Panc1 (cell line): ENCODE results near the gene SLC44A1. TPM values are rescaled to one million over a fixed set of nuclear protein-coding genes. Genes with fewer than 3 reads are reported as not detected.

Experiments
- ATAC-seq: fragments of 200-7000 bp; cut with Tn5 transposase; 2 replicates; pipeline ENCODE4 v1.9.1; 2020; ENCODE audit warnings: mild to moderate bottlenecking, moderate library complexity
- BruUV-seq: library from RNA; stranded (reverse); fragments of 400-500 nt; replicated peaks from 2 replicates; lab custom pipeline; 2021; lab: Mats Ljungman, UMichigan
- CTCF ChIA-PET: fragments of 300-600 bp; sonication (Branson Sonifier 250); formaldehyde crosslinking; loops from one replicate; lab custom pipeline; 2022; ENCODE audit warnings: antibody characterized with exemption; lab: Charles Lee
- POLR2A ChIA-PET: fragments of 300-600 bp; sonication (Branson Sonifier 250); formaldehyde crosslinking; loops from one replicate; lab custom pipeline; 2022; ENCODE audit warnings: antibody characterized with exemption; lab: Charles Lee
- DNase-seq: peaks from one replicate; pipeline ENCODE4 v3.0.0-alpha.2; 2010; ENCODE audit warnings: low read depth, low spot score
- H3K27ac ChIP-seq: 2 replicates; pipeline ENCODE4 v1.5.1; 2011; ENCODE audit warnings: mild to moderate bottlenecking, low read length, inconsistent platforms
- H3K27me3 ChIP-seq: fragments of 200-500 bp; sonication (Bioruptor generic); 2 replicates; pipeline ENCODE4 v1.6.0; 2014; ENCODE audit warnings: low read length, inconsistent platforms; ENCODE audit not compliant: control insufficient read depth, insufficient read depth
- H3K36me3 ChIP-seq: fragments of 200-500 bp; sonication (Bioruptor generic); 2 replicates; pipeline ENCODE4 v1.5.1; 2014; ENCODE audit warnings: inconsistent platforms, mild to moderate bottlenecking, low read length, moderate library complexity; ENCODE audit not compliant: control insufficient read depth, insufficient read depth
- H3K4me1 ChIP-seq: 2 replicates; pipeline ENCODE4 v1.5.1; 2011; ENCODE audit warnings: inconsistent platforms, mild to moderate bottlenecking, low read length, moderate library complexity; ENCODE audit not compliant: control insufficient read depth, insufficient read depth
- H3K4me3 ChIP-seq, 2 experiments: 2 replicates each; pipeline ENCODE4 v1.5.1; 2011 to 2012; ENCODE audit warnings: low read depth in 2 of 2, low read length in 2 of 2, mild to moderate bottlenecking in 2 of 2, inconsistent platforms in 1 of 2, moderate library complexity in 1 of 2
- H3K9me3 ChIP-seq: fragments of 200-500 bp; sonication (Bioruptor generic); 2 replicates; pipeline ENCODE4 v1.5.1; 2014; ENCODE audit warnings: low read depth, mild to moderate bottlenecking, inconsistent platforms, low read length, moderate library complexity; ENCODE audit not compliant: control insufficient read depth, insufficient read depth
- CTCF ChIP-seq: fragments of 450-650 bp; IDR thresholded peaks from 2 replicates; pipeline ENCODE4 v1.5.1; 2017; ENCODE audit warnings: mild to moderate bottlenecking
- POLR2AphosphoS5 ChIP-seq: IDR thresholded peaks from 2 replicates; pipeline ENCODE4 v1.6.1; 2012; ENCODE audit warnings: mild to moderate bottlenecking, low read depth, low read length, moderate library complexity
- SIN3A ChIP-seq: IDR thresholded peaks from 2 replicates; pipeline ENCODE4 v1.6.1; 2012; ENCODE audit warnings: low read depth, mild to moderate bottlenecking, low read length, moderate library complexity, borderline replicate concordance; ENCODE audit not compliant: insufficient read depth
- TCF7L2 ChIP-seq: IDR thresholded peaks from 2 replicates; pipeline ENCODE4 v1.6.1; 2011; ENCODE audit warnings: mild to moderate bottlenecking, low read depth, low read length, inconsistent platforms
- in situ Hi-C: cut with HindIII; loops from 2 replicates; pipeline ENCODE4 v1.10.0; 2016; ENCODE audit warnings: low sequenced_read_pairs, low pct_unique_long_range_greater_than_20kb
- intact Hi-C: fragments of 100-400 bp; cut with micrococcal nuclease; formaldehyde crosslinking; loops from one replicate; pipeline ENCODE4 v1.10.0; 2022; ENCODE audit not compliant: unreplicated experiment
- total RNA-seq: library from RNA; stranded (reverse); gene quantifications from one replicate; pipeline ENCODE4 v1.2.1, GENCODE V29; 2021; ENCODE audit not compliant: unreplicated experiment
- TF ChIP-seq, protein P1 (sequence below), 2 experiments: IDR thresholded peaks; 2 replicates each; pipeline ENCODE4 v1.6.1; 2011 to 2012; ENCODE audit warnings: low read depth in 2 of 2, control low read depth in 1 of 2, low read length in 1 of 2, mild to moderate bottlenecking in 1 of 2, moderate library complexity in 1 of 2; ENCODE audit not compliant: insufficient read depth in 1 of 2

Gene SLC44A1
- total RNA-seq, 1 experiment from 2014 or later, result 8.7 TPM

GRCh38 chr9:105416840-105417239, 172.4 kb downstream of the SLC44A1 start:
- ATAC-seq (no peak), DNase-seq (no peak)
- no peaks in the 10 kb centered on the region for H3K9me3 ChIP-seq
- H3K4me1 ChIP-seq, result no peaks in the 10 kb centered on the region
- TF ChIP-seq CTCF (no peak), POLR2AphosphoS5 (no peak), TCF7L2 (no peak), SIN3A (no peak)
- TF ChIP-seq, protein P1, sequence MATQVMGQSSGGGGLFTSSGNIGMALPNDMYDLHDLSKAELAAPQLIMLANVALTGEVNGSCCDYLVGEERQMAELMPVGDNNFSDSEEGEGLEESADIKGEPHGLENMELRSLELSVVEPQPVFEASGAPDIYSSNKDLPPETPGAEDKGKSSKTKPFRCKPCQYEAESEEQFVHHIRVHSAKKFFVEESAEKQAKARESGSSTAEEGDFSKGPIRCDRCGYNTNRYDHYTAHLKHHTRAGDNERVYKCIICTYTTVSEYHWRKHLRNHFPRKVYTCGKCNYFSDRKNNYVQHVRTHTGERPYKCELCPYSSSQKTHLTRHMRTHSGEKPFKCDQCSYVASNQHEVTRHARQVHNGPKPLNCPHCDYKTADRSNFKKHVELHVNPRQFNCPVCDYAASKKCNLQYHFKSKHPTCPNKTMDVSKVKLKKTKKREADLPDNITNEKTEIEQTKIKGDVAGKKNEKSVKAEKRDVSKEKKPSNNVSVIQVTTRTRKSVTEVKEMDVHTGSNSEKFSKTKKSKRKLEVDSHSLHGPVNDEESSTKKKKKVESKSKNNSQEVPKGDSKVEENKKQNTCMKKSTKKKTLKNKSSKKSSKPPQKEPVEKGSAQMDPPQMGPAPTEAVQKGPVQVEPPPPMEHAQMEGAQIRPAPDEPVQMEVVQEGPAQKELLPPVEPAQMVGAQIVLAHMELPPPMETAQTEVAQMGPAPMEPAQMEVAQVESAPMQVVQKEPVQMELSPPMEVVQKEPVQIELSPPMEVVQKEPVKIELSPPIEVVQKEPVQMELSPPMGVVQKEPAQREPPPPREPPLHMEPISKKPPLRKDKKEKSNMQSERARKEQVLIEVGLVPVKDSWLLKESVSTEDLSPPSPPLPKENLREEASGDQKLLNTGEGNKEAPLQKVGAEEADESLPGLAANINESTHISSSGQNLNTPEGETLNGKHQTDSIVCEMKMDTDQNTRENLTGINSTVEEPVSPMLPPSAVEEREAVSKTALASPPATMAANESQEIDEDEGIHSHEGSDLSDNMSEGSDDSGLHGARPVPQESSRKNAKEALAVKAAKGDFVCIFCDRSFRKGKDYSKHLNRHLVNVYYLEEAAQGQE (IDR thresholded peaks at IDR 0.05; ENCODE audit: insufficient read depth in 1 of 2, low read depth in 2 of 2, low read length in 1 of 2), result no peak
- CTCF ChIA-PET, result no interaction called here
- POLR2A ChIA-PET, result no interaction called here
- no peaks in the 10 kb centered on the region for H3K36me3 ChIP-seq
- no peak overlapping the region for H3K4me3 ChIP-seq
- no TSS peak for BruUV-seq
- intact Hi-C loops (loop anchor here (5.0 to 10.0 kb wide), 2 partner anchors 172 to 555 kb away; partner anchors contain the start of gene SLC44A1), in situ Hi-C loops (no loop called here)
- H3K27ac ChIP-seq, result no peak overlapping the region
- H3K27me3 ChIP-seq, result no peaks in the 10 kb centered on the region

DNA sequence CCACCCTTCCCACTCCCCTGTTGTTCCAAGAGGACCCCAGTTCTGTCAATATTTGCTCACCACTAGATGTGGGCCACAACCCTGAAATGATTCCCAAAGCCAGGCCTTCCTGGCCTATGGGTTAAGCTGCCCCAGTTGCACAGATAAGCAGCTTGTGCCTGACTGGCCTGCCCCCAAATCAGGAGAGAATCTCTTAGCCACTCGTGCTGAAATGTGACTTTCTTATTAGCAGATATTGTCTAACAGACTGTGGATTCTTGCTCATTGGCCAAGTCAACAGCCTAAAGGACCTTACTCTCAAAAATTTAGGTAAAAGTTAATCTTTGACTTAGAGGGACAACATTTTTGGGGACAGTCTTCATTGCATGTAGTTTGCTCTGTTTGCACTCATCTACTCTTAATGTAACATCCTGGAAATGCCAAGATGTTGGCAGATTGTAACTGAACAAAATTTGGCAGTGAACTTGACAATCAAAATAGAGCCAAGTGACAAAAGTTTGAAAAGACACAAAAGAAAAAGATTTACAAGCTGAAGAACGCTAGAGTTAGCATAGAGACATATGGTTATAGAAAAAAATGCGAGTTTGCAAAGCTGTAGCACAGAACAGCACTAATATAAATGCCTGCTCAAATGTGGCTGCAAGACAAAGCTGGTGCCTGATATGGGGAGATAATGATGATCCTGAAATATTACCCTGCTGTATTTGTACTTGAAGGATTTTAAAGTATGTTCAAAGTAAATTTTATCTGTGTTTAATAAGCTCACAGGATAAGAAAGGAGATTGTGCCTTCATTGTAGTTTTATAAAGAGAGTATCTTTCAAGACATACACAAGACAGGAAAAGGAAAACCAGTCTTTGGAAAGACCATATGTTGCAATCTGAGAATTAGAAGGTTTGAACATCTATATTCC, 174.4 kb downstream of the SLC44A1 start:
- intact Hi-C loops, result loop anchor here (5.0 to 10.0 kb wide), 2 partner anchors 174 to 557 kb away; partner anchors contain the start of gene SLC44A1
- ChIA-PET POLR2A (no interaction called here), CTCF (no interaction called here)
- H3K4me1 ChIP-seq, result no peaks in the 10 kb centered on the region
- no peaks in the 10 kb centered on the region for H3K36me3 ChIP-seq
- no TSS peak for BruUV-seq
- H3K4me3 ChIP-seq, result no peak overlapping the region
- ATAC-seq (no peak), DNase-seq (no peak)
- no peak for TF ChIP-seq TCF7L2
- TF ChIP-seq SIN3A, result no peak
- no peak for TF ChIP-seq POLR2AphosphoS5
- TF ChIP-seq, protein P1 (IDR thresholded peaks at IDR 0.05; ENCODE audit: insufficient read depth in 1 of 2, low read depth in 2 of 2, low read length in 1 of 2), result no peak
- no peak for TF ChIP-seq CTCF
- H3K27ac ChIP-seq, result no peak overlapping the region
- H3K27me3 ChIP-seq, result no peaks in the 10 kb centered on the region
- in situ Hi-C loops, result no loop called here
- H3K9me3 ChIP-seq, result no peaks in the 10 kb centered on the region
